Measurements from ENCODE around the gene PFKFB3.

GRCh38 chr10:6232846-6233724, 30.4 kb downstream of the PFKFB3 start:
- TF ChIP-seq SIN3A (IDR thresholded peaks at IDR 0.05; ENCODE audit: borderline replicate concordance in 2 of 2, control insufficient read depth in 1 of 2, low read depth in 2 of 2, low read length in 2 of 2): no peak
- TF ChIP-seq RBBP5 (IDR thresholded peaks at IDR 0.05; ENCODE audit: borderline replicate concordance, insufficient read depth, low read length, poor library complexity, severe bottlenecking): no peak
- no peak for TF ChIP-seq NR1H2 (CRISPR knock-in tag; IDR thresholded peaks at IDR 0.05)
- no peak for TF ChIP-seq ZNF436 (CRISPR knock-in tag; IDR thresholded peaks at IDR 0.05)
- TF ChIP-seq CTCF (IDR thresholded peaks at IDR 0.05 in 2 of 3, conservative IDR thresholded peaks at IDR 0.05 in 1 of 3; ENCODE audit: insufficient read depth in 2 of 3, low read depth in 1 of 3, low read length in 3 of 3): no peak
- no peak for TF ChIP-seq NCOA4 (IDR thresholded peaks at IDR 0.05; ENCODE audit: partially characterized antibody)
